WI38 (cell line): ENCODE results near the gene NELFB.

Experiments used
- H3K4me3 ChIP-seq: 2 replicates; pipeline ENCODE4 v1.5.1; 2011; ENCODE audit warnings: low read depth, mild to moderate bottlenecking, control low read depth, low read length
- TF ChIP-seq, protein P1 (sequence below): IDR thresholded peaks from 2 replicates; pipeline ENCODE4 v1.5.1; 2012; ENCODE audit warnings: low read depth, mild to moderate bottlenecking, control low read depth, low read length

Gene NELFB

DNA sequence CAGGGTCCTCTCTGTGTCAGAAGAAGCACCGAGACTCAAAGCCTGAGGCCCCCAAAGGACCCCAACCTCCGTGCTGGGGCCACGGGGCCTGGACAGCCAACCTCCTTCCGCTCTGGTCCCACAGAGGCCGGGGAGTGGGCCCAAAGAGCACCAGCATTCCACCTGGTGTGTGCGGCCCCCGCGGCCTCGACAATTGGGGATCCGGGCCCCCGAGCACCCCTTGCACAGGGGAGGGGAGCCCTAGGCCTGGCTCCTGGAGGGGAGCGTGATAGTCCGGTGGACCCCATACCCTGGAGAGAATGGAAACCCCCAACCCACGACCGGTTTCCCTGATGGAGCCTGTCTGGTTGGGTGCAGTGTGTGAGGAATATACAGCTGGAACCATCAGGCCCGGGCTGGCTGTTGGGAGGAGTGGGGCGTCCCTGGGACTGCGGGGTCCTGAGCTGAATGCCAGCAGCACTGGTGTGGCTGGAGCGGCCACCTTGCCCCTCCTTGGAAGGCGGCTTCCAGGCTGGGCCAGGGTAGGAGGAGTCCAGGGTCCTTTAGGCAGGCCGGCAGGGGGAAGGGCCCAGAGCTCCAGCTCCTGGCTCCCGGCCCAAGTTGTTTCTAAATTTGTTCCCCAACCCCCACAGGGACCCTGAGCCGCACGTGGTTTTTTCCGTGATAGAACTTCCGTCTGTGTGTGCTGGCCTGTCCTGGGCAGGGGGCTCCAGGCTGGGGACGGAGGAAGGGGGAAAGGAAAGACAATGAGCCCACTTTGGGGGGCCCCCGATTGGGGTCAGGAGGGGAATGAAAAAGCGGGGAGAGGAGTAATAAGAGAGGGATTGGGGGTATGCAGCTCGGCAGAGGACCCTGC is 21.6 kb downstream of the NELFB start:
- H3K4me3 ChIP-seq = peak overlapping the region; percentile 73
- TF ChIP-seq, protein P1, sequence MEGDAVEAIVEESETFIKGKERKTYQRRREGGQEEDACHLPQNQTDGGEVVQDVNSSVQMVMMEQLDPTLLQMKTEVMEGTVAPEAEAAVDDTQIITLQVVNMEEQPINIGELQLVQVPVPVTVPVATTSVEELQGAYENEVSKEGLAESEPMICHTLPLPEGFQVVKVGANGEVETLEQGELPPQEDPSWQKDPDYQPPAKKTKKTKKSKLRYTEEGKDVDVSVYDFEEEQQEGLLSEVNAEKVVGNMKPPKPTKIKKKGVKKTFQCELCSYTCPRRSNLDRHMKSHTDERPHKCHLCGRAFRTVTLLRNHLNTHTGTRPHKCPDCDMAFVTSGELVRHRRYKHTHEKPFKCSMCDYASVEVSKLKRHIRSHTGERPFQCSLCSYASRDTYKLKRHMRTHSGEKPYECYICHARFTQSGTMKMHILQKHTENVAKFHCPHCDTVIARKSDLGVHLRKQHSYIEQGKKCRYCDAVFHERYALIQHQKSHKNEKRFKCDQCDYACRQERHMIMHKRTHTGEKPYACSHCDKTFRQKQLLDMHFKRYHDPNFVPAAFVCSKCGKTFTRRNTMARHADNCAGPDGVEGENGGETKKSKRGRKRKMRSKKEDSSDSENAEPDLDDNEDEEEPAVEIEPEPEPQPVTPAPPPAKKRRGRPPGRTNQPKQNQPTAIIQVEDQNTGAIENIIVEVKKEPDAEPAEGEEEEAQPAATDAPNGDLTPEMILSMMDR = no peak

DNA sequence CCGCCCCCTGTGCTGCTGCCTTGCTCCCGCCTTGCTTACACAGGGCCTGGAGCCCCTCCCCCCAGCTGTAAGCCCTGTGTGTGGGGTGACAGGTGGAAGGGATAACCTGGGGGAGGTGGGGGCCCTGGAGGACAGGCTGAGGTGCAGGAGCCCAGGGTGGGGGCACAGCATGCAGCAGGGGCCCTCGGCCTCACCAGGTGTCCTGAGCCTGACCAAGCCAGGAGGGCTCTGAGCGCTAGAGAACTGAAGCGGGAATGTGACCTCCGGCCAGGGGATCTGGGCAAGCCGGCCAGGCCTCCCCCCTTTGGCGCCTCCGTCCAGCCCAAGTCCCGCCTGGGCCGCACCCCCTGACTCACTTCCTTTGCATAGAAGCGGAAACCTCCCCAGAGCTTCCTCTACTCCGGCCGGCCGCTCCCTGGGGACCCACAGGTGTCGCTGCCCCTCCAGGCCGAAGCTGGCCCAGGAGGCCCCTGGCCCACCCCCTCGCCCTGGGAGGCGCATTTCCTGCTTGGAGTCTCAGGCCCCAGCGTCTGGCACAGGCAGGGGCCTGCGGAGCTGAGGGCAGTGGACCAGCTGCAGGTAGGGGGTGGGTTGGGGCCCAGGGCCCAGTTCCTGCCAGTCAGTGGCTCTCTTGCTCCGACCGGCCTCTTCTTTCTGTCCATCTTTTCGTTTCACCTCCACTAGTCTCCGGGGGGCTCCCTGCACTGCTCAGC is 22.4 kb downstream of the NELFB start, which contains the start of gene TOR4A:
TSS of gene TOR4A (plus strand) at position 398 of the 713 bp plus-strand sequence. CDS start 964 bp downstream, outside the sequence.
- TF ChIP-seq, protein P1 = peak; percentile 36; the same call in 1 of the 2 replicates
- H3K4me3 ChIP-seq = peak within 1 kb of the TSS; percentile 73

DNA sequence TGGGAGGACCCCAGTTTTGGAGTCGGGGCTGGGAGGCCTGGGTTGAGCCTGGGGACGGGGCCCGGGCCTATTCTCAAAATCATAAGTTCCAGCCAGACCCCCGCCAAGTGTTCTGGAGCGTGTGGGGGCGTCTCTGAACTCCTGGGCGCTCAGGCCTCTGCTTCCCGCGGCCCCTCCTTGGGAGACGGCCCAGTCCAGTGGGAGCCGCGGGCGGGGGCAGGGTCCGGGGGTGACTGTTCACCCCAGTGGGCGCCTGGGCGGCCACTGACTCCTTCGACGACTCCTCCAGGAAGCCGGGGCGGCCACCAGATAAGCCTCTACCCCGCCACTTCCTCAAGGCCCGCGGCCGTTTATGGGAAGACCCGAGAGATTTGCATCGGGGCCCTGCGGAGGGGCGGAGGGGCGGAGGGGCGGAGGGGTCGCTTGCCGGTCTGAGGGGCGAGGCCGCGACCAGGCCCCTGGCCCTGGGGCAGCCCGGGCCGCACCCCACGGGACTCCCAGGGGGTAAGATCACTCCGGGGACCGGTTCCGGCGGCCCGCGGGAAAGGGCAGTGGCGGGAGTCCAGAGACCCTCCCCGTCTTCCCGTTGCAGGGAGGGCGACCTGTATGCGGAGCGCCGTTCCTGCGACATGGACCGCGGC is 23.1 kb downstream of the NELFB start:
- TF ChIP-seq, protein P1 = no peak
- H3K4me3 ChIP-seq = peak overlapping the region; percentile 73

DNA sequence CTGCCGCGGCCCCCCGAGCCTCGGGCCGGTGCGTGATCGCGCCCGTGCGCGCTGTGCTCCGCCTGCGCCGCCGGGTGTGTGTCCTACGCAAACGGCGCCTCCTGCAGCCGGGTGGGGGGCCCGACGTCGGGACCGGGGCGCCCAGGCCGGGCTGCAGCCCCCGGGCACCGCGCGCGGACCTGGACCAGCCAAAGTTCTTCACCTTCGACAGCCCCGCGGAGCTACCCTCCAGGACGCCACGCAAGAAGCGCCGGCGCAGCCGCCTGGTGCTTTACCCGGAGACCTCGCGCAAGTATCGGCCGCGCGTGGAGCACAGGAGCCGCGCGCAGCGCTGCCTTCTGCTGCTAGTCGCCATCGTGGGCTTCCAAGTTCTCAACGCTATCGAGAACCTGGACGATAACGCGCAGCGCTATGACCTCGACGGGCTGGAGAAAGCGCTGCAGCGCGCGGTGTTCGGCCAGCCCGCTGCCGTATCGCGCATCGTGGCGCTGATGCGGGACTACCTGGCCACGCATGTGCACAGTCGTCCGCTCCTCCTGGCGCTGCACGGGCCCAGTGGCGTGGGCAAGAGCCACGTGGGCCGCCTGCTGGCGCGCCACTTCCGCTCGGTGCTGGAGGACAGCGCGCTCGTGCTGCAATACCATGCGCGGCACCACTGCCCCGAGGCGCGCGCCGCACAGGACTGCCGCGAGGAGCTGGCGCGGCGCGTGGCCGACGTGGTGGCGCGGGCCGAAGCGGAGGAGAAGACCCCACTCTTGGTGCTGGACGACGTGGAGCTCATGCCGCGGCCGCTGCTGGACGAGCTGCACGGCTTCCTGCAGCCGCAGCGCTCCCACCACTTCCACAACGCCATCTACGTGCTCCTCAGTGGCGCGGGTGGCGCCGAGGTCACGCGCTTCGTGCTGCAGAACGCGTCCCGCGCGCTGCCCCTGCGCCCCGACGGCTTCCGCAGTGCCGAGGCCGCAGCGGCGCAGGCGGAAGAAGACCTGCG is 23.9 kb downstream of the NELFB start:
- peak overlapping the region; percentile 73 for H3K4me3 ChIP-seq
- TF ChIP-seq, protein P1 = no peak

DNA sequence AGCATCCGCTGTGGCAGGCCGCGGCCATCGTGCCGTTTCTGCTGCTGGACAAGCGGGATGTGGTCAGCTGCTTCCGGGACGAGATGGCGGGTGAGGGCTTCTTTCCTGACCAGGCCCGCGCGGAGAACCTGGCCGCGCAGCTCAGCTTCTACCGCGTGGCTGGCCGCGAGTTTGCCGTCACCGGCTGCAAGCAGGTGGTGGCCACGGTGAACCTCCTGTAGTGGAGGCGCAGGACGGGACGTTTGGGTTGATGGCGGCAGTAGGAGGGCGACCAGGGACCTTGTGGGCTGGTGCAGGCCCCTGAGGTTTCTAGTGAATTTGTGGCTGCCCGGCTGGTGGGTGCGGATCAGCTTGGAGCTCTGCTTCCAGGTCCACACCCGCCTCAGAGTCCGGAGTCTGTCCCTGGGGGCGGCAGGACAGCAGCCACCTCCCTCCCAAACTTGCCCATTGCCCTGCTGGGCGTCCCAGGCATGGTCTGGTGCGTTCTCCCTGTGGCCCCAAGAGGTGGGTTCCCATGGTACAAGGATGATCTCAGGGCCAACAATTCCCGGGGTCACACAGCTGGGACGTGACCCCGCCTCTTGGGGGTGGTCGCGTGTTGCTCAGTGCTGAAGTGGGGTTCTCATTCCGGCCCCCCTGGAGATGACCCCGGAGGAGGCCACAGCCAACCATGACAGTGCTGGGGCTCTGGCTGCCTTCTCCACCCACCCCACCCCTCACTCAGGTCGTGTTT is 24.8 kb downstream of the NELFB start:
- TF ChIP-seq, protein P1 = no peak
- H3K4me3 ChIP-seq = no peak overlapping the region
